GM19238 (cell line): Measurements from ENCODE around the gene POMZP3.
"Not testable (repeated sequence)": the region's sequence is repeated elsewhere in the genome, so short reads cannot be mapped to it uniquely, and the experiment has no call there.

Source experiments
- DNase-seq: peaks from one replicate; pipeline ENCODE4 v3.0.0; 2011; ENCODE audit warnings: low spot score; ENCODE audit not compliant: insufficient read length

POMZP3 gene

DNA sequence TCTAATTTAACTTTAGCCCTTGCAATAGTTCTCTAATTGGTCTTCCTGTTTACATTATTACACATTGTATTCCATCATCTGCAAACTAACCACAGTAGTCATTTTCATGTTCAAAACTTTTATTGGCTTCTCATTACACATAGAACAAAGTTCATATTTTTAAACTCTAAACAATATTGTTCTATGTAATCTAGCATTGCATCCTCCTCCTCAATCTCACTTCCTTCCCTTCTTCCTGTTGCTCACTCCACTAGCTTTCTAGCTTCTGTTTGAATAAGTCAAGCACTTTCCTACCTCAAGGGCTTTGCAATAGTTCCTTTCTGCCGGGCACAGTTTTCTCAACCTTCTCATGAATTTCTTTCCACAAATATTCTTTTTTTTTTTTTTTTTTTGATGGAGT is 38.5 kb downstream of the POMZP3 start:
- DNase-seq, result not testable (repeated sequence)

DNA sequence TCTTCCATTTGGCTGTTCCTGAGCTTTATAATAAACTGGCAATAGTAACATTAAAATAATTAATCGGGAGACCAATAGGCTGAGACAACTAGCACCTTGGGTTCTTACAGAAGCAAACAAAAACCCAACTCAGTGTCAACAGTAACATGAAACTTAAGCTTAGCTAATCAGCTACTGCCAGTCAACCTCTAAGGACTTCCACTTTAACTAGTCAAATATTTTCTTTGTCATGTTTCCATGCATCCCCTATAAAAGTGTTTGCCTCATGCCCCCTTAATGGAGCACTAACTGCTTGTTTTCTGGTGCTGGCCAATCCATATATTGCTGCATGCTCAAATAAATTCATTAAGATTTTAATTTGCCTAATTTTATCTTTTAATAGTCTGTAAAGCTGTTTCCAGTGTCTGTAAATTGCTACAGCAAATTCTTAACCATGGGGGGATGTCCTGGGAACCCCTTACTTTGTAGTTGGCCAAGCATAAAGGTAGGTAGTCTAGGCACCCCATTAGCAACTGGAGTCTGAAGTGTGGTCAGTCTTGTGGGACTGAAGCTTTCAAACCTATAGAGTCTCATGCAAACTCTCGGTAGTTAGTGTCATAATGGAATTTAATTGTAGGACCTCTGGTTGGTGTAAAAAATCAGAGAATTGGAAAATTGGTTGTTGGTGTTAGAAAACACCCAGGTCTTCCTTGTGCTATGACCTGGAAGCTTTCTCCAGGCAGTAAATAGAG is 40.3 kb downstream of the POMZP3 start:
- DNase-seq, result not testable (repeated sequence)

DNA sequence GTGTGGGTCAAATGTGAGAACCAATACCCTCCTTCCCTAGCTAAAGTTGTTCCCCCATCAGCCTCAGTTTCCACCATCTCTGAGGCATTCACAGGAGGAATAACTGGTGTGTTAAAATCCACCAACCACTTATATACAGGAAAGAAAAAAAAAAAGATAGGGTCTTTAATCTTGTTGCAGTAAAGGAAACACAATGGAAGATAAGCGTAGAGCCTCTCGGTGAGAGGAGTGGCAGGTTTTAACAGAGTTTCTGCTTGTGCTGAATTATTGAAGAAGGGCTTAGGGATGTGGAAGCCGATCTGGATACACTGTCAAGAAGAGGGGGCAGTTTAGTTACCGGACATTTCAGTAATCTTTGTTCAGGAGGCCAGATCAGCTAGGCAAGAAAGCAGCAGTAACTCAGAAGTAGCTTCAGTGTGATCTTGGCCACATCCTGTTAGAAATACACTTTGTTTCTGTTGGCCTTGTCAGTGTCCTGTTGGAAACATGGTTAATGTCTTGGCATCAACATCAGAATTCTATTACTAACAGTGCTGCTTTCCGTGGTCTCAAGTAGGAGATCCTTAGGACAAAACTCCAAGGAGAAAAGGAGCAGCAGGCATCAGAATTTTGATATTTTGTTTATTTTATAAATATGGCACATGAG is 43.3 kb downstream of the POMZP3 start:
- not testable (repeated sequence) for DNase-seq

DNA sequence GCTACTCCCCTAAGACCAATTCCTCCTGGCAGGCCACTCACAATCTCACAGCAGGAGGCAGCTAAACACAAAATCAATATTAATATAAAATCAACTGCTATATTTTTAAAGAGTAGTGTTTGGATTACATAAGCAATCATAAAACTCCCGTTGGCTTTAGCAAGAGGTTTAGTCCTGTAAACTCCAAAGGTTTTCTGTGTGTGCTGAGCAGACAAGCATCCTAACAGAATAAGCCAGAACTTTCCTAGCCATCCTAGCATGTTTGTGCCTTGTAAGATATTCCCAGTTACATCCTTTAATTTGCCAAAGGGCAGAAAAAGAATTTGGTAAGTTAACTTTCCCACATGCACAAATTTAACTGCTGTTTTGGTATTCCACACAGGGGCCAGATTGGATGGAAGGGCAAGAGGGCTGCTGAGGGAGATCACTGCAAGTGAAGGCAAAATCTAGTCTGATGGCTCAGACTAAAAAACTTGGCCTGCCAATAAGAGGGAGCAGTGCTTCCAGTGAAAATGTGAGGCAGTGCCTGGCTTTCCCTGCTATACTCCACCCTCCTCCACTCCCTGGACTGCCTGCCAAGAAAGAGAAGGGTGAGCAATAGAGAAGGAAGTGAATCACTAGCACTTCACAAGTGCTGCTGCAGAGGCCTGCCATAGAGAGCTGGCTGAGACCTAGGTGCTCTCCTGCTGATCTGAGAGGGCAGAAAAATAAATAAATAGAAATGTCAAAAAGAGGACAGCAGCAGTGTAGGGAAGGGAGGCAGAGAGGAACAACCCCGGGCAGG is 44.0 kb downstream of the POMZP3 start:
- not testable (repeated sequence) for DNase-seq

DNA sequence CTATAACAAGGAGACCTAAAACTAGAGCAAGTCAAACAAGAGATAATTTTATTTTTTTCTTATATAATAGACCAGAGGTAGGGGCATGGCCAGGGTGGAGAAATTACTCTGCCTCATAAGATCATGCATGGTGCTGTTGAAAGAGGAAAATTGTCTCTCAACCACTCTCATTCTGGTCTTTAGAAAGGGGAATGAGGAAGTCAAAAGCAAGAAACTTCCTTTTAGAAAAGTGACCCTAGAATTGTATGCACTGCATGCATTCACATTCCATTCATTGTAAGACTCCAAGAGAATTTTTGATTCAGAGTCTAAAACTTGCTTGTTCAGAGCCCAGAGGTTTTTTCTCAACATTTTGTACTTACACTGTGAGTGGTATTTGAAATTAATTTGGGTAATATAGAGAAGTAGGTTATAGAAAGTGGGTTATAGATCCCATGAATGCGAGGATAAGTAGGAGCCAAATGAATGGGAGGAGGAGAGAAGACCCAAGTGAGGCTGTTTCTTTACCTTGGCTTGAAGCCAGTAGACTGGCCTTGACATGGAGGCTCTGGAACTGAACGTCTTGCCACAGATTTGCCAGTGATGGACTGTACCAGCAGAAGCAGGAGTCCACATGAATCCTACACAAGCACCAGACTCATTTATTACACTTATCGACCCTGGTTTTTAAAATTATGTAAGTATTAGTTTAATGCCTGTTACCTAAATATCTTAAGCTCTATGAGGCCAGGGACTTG is 51.0 kb downstream of the POMZP3 start:
- DNase-seq, result not testable (repeated sequence)

DNA sequence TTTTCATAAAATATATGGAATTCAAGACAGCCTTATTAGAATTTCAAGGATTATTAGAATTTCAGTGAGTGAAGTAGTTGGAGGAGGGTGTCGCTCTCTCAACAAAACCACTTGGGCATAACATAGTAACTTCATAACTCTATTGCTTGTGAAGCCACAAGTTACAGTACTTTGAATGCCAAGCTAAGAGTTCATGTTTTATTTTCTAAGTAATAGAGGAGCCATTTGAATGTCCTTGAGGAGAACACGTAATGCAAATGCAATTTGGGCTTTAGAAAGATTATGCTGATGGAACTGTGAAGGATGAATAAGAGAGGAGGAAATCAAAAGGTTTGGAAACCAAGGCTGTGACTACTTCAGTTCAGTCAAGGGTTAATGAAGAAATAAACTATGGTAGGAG is 51.6 kb downstream of the POMZP3 start:
- not testable (repeated sequence) for DNase-seq

DNA sequence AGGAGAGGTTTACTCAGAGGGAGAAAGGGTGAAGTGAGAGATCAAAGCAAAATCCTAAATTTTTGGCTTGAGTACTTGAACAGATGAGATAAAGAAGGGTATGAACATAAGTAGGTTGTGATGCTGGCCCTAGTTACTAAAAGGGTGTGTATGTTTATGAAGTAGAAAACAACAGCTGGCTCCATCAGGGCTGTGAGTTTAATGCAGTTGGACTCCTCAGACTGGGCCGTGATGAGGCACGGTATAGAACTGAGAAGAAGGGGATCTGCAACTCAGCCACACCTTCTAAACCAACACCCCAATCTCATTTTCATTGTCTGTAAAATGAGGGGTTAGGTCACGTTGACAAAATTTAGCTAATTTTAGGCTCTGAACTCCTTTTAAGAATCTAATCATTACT is 54.8 kb downstream of the POMZP3 start:
- not testable (repeated sequence) for DNase-seq

DNA sequence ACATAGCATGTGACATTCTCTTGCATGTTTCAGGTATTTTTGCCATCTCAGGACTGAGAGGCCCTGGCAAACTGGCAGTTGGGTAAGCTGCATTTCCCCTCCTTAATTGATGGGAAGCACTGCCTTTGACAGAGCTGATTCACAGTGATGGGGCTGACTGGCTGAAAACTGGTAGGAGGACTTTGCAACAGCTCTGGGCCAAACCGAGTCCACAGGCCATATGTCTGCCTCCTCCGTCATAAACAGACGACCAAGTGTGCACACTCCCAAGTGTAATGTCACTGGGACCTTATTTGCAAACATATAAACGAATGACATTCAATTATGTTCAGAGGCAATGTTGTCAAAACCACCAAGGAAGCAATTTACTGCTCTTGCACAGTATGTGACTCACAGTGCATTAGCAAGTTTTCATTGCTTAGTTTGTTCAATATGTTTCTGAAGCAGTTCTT is 56.7 kb downstream of the POMZP3 start:
- not testable (repeated sequence) for DNase-seq

DNA sequence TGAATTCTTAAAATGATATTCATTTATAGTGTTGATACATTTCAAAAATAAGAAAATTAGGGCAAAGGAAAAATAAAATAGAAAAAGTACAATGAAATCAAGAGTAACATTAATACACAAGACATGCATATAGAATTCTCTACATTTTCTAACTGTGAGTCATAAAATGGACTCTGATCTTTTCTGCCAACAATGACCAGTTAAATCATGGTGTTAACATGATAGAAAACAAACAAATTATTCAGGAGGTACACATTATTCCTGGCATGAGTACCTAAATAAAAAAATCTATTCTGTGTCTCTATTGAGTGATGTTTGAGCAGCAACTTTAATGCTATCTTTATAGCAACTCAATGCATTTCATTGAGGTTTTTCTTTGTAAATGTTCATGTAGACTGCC is 58.3 kb downstream of the POMZP3 start:
- not testable (repeated sequence) for DNase-seq

DNA sequence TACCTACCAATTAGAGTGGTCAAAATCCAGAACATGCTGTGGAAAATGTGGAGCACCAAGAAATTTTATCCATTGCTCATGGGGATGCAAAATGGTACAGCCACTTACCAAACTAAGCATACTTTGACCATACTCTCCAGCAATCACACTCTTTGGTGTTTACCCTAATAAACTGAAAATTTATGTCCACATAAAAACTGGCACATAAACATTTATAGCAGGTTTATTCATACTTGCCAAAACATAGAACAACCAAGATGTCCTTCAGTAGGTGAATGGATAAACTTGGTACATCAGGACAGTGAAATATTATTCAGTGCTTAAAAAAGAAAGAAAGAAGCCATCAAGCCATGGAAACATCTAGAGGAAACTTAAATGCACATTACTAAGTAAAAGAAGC is 59.3 kb downstream of the POMZP3 start:
- not testable (repeated sequence) for DNase-seq

DNA sequence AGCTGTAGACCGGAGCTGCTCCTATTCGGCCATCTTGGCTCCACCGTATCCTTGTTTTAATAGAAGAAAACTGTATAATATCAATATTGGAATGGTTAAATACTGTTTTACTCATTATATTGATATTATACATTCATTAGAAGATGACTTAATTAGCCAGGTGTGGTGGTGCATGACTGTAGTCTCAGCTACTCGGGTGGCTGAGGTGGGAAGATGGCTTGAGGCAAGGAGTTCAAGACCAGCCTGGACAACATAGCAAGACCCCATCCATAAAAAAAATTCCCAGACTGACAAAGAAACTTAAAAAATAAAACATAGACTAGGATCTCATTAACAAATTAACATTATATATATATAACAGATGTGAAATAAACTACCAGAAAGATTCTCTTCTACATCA is 59.8 kb downstream of the POMZP3 start:
- DNase-seq, result not testable (repeated sequence)

DNA sequence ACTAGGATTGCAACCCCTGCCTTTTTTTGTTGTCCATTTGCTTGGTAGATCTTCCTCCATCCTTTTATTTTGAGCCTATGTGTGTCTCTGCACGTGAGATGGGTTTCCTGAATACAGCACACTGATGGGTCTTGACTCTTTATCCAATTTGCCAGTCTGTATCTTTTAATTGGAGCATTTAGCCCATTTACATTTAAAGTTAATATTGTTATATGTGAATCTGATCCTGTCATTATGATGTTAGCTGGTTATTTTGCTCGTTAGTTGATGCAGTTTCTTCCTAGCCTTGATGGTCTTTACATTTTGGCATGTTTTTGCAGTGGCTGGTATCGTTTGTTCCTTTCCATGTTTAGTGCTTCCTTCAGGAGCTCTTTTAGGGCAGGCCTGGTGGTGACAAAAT is 62.1 kb downstream of the POMZP3 start:
- not testable (repeated sequence) for DNase-seq

DNA sequence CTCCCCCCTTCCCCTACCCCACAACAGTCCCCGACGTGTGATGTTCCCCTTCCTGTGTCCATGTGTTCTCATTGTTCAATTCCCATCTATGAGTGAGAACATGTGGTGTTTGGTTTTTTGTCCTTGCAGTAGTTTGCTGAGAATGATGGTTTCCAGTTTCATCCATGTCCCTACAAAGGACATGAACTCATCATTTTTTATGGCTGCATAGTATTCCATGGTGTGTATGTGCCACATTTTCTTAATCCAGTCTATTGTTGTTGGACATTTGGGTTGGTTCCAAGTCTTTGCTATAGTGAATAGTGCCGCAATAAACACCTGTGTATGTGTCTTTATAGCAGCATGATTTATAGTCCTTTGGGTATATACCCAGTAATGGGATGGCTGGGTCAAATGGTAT is 65.7 kb downstream of the POMZP3 start:
- not testable (repeated sequence) for DNase-seq

DNA sequence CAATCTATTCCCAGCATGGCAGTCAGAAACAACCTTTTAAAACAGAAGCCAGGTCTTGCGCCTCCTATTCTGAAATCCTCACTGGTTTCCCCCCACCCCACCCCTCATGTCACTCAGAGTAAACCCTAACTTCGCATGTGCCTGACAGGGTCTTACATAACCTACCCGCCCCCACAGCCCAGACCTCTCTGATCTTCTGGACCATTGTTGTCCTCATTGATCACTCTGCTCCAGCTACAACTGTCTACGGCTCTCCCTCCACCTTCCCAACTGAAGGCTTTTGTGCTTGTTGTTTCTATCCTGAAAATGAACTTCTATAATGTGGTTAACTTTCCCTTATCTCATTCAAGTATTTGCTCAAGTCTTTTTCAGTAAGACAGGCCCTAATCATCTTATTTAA is 66.9 kb downstream of the POMZP3 start:
- DNase-seq, result not testable (repeated sequence)
